GM03348 (cell line): ENCODE results near the gene INTS15.
"Not testable (repeated sequence)": the region's sequence is repeated elsewhere in the genome, so short reads cannot be mapped to it uniquely, and the experiment has no call there.

ENCODE experiments used
- DNase-seq: peaks from one replicate; pipeline ENCODE4 v3.0.0; 2012; ENCODE audit warnings: low spot score

Gene INTS15

DNA sequence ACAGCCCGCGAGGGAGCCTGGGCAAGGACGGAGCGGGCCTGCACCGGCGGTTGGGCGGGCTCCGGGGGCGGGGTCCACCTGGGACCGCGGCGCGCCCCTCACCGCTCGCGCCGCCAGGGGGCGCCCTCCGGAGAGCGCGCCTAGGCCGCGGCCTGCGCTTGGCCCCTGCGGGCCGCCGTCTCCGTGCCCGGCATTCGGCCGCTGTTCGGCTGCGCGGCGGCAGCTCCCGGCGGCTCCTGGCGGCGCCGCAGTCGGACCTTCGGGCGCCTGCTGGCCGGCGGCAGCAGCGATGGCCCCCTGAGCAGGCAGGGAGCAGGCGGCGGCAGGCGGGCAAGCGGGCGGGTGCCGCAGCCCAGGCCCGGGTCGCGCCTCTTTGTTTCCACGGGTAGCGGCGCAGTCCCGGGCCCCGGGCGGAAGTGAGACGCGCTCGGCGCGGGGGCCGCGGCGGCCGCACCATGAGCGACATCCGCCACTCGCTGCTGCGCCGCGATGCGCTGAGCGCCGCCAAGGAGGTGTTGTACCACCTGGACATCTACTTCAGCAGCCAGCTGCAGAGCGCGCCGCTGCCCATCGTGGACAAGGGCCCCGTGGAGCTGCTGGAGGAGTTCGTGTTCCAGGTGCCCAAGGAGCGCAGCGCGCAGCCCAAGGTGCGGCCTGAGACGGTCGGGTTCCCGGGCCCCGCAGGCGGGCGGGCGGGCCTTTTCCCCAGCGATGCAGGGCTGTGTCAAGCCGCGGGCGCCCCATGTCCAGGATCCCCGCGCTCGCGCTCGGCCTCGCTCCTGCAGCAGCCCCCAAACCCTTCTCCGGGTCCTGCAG lies at the start of gene INTS15:
INTS15 (plus strand) TSS at position 193 of the 816 bp plus-strand sequence; CDS start at position 456, 263 bp downstream.
- peak; percentile 97 for DNase-seq

DNA sequence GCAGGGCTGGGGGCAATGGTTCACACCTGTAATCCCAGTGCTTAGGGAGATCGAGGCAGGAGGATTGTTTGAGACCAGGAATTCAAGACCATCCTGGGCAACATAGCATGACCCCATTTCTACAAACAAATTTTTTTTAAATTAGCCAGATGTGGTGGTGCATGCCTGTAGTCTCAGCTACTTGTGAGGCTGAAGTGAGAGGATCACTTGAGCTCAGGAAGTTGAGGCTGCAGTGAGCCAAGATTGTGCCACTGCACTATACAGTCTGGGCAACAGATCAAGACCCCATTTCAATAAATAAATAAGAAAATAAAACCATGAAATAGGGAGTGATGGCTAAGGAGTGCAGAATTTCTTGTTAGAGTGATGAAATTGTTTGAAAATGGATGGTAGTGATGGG lies 47.5 kb upstream of the INTS15 start:
- DNase-seq: no peak

DNA sequence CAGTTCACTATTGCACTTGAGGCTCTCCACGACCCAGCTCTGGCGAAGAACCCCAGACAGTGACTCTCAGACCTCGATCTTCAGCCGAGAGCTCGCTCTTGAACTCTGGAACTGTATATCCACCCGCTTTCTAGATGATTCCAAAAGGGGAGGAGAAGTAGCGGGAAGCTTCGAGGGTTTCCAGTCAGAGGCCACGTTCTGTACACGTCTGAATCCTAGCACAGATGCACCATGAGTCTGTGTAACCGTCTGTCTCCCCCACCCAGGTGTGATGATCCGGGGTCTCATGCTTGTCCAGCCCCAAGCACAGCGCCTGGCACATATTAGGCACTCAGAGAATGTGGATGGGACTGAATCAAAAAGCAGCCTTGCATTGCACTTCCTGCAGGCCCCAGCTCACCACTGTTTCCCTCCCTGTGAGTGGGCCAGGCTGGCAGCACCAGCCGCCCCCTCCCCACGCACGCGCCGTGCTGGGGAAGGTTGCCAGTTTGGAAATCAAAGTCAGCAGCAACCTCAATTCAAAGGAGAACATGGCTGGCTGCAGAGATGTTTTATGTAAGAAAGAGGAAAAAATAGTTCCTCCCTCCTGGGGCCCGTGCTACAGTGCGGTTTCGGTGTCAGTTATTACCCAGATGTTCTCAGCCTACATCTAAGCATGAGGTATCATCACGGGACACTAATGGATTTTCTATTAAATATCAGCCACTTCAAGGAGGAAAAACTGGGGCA lies 44.3 kb upstream of the INTS15 start:
- DNase-seq: peak; percentile 15

DNA sequence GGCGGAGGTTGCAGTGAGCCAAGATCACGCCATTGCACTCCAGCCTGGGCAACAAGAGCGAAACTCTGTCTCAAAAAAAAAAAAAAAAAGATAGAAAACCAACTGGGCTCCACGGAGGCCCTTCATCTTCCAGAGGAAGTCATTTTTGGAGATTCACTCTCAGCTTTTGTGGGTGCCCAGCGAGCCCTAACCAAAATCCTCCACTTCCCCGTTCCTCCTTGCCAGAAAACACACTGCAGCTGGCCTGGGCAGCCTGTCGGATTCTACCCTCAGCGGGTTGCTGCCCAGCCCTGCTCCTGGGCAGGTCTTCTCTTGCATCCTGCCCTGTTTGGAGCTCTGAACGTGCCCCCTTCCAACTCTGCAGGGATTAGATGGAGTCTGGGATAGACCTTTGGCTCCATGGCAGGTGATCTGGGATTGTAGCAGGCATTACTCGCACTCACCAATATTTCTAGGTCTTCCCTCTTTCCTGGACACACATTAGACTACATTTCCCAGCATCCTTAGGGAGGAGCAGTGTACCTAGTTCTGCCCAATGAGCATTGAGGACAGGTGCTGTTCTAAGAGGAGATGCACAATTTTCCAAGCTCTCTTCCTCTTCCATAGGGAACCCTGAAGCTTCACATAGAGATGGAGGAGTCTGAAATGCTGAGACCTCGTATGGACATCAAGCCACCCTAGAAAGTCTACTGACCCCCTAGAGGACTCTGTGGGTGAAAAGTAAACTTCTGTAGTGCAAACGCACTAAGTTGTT lies 43.1 kb upstream of the INTS15 start:
- DNase-seq: no peak

DNA sequence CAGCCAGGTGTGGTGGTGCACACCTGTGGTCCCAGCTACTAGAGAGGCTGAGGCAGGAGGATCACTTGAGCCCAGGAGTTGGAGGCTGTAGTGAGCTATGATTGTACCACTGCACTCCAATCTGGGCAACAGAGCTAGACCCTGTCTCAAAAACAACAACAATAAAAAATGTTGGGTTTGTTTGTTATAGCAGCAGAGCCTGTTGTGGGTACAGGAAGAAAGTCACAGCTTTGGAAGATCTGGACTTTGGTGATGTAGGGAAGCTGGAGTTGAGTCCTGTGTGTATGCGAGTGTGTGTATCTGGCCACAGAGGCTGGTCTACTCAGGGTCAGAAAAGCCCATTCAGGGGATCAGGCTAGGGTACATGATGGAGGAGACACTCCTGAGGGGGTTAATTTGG lies 42.4 kb upstream of the INTS15 start:
- no peak for DNase-seq

DNA sequence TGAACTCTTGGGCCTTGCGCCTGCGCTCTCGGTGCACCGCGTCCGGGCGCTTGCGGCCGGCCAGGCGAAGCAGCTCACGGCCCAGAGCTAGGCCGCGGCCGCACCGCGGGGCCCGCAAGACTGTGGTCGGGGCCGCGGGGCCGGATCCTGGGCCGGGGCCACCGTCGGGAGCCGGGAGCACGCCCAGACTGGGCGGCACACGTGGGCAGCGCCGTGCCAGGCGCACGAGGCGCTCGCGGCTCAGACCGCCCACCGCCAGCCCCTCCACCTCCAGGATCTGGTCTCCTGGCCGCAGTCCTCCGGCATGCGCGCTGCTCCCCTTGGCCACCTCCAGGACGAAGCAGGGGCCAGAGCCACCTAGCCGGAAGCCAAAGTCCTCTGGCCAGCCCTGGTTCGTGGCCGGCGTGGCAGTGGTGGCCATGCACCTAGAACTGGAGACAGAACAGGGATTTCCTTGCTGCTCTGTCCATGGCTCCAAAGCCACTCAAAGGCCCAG lies 38.8 kb upstream of the INTS15 start, which contains the start of gene GRID2IP:
GRID2IP (minus strand) TSS at position 446 of the 496 bp plus-strand sequence; CDS start at position 421, 25 bp downstream.
- no peak for DNase-seq

DNA sequence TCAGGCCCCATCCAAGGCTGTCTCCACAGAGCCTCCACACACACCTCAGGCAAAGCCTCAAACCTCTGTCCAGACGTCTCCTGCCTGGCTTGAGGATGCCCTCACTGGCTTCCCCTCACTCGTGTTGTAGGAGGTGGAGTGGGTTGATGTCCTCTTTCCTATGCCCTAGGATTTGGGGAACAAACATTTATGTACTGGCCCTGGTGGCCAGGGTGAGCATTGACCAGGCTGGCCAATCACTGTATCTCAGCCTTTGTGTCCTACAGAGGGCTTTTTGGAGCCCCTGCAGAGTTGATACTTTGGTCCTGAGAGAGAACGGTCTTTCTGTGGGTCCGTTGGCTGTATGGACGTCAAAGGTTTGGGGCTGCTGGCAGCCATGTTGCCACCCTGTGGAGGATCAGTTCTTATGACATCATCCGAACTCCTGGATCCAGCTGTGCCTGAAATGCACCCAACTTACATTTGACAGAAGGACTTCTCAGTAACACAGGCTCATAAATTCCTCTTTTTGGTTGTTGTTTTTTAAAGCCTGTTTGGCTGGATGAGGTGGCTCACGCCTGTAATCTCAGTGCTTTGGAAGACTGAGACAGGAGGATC lies 36.3 kb upstream of the INTS15 start:
- peak; percentile 7 for DNase-seq

DNA sequence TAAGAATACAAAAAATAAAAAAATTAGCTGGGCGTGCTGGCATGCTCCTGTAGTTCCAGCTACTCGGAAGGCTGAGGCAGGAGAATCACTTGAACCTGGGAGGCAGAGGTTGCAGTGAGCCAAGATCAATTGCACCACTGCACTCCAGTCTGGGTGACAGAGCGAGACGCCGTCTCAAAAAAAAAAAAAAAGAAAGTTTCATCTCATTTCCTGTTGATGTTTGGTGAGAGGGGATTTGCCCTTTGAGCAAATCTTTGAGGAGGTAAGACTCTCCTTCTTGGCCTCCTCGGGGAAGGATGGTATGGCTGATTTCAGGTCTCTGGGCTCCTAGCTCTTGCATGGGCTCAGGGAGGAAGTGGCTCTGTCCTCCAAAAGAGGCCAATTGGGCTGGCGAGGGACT lies 35.0 kb upstream of the INTS15 start:
- no peak for DNase-seq

DNA sequence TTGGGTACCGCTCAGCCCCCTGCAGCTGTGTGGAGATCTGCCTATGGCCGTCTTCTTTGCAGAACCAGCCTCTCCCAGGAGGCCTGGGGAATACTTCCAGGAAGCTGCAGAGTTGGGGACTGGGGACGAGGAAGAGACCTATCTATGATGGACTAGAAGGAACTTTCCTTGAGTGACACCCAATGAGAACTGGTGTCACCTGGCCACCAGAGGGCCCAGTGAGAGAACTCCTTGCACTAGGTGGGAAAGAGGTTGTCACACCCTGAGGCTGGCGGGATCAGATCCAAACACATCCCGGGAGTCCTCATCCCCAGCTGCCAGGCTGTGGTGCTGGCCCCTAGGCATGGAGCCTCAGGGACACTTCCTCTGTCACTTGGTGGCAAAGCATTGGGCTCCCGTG lies 33.6 kb upstream of the INTS15 start:
- no peak for DNase-seq

DNA sequence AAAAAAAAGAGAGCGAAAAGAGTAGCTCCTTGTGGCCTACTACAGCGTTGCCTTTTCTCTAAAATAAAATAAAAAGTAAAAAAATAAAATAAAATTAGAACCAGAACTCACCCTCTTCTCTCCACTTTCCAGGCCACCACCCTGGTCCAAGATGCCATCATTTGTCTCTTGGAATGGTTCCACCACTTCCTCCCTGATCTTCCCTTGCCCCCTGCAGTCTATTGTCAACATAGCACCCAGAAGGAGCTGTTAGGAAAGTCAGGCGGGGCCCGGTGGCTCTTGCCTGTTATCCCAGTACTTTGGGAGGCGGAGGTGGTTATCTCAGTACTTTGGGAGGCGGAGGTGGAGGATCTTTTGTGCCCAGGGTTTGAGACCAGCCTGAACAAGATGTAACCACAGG lies 31.0 kb upstream of the INTS15 start:
- DNase-seq: peak; percentile 72

DNA sequence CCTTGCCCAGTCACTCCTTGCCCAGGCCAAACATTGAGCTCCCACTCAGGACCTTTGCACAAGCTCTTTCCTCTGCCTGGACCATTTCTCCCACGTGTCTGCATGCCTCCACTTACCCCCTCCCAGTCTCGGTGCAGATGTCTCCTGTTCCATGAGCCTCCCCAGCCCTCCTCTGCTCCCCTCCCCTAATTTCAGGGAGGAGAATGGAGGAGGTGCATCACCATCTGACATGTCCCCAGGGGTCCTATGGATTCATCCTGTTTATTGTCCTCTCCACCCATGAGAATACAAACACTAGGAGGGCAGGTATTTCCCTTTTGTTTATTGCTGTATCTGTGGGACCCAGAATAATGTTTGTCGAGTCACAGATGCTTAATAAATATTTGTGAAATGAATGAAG lies 29.9 kb upstream of the INTS15 start:
- no peak for DNase-seq

DNA sequence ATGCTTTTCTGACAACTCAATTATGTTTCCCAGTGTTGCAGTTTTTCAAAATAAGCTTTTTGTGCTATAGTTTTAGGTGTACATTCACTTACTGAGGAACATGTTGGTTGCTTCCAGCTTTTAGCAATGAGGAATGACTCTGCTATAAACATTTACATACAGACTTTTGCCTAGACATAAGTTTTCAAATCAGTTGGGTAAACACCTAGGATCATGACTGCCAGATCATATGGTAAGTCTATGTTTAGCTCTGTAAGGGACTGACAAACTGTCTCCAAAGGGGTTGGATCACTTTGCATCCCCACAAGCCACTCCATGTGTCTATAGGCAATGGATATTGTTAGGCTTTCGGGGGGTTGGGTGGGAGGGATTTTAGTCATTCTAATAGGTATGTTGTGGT lies 27.7 kb upstream of the INTS15 start:
- no peak for DNase-seq

DNA sequence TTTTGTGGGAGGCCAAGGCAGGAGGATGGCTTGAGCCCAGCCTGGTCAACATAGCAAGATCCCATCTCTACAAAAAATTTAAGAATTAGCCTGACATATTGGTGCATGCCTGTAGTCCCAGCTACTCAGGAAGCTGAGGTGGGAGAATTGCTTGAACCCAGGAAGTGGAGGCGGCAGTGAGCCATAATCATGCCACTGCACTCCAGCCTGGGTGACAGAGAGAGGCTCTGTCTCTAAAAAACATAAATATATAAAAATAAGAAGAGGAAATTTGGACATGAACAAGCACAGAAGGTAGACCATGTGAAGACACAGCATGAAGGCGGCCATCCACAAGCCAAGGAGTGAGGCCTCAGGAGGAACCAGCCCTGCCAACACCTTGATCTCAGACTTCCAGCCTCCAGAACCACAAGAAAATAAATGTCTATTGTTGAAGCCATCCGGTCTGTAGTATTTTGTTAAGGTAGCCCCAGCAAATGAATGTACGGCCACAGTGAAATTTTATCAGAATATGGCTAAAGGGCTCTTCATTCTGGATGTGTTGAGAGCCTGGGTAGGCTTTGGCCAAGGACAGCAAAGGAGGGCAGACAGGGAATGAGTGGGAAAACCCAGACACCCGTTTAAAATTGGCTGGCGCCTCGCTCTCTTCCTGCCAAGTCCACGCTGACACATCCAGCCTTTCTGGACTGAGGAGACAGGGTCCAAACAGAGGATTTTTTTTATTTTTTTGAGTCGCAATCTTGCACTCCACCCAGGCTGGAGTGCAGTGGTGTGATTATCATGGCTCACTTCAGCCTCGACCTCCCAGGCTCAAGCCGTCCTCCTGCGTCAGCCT lies 25.7 kb upstream of the INTS15 start:
- DNase-seq: peak; percentile 62

DNA sequence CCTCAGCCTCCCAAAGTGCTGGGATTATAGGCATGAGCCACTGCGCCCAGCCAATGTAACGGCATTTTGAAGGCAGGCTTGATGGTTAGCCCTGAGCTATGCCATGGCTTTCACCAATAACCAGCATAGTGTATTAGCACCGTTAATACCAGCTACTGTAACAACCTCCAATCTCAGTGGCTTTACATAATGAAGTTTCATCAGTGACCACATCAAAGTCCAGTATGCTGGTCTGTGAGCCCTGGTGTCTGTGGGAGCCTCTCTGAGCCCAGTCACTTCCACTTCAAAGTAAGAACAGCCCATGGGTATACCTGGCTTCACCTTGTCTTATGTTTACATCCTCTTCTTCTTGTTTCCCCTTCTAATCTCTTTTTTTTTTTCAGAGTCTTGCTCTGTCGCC lies 24.2 kb upstream of the INTS15 start:
- no peak for DNase-seq

DNA sequence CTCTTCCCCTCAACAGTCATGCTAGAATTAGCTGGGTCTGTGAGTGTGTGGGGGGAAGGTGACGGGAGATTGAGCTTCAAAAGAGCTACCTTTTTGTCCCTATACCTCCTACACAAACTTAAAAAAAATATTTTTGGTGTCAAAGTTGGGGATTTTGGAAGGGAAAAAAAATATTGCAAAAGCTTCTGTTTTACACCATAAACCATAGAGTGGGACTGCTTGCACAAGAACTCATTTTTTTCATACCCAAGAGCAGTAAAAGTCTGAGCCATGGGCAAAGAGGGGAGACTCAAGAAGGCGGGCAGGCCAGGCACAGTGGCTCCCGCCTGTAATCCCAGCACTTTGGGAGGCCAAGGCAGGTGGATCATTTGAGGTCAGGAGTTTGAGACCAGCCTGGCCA lies 21.9 kb upstream of the INTS15 start:
- DNase-seq: no peak

DNA sequence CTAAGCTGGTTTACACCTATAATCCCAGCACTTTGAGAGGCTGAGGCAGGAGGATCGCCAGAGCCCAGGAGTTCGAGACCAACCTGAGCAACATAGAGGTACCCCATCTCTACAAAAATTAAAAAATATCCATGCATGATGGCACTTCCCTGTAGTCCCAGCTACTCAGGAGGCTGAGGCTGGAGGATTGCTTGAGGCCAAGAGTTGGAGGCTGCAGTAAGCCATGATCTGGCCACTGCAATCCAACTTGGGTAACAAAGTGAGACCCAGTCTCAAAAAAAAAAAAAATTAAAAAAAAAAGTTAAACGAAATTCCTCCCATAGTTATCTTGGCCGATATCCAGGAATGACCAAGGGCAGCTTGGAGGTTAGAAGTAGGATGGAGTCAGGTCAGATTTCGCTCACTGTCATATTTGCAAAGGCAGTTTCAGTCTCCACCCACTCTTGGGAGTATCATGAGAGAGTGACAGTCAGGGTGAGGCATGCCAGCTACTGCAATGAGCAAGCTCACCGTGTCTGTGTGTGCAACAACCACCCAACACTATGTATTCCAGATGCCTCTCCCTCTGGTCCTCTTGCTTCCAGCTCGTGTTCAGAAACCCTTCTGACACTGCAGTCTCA lies 18.6 kb upstream of the INTS15 start:
- DNase-seq: no peak

DNA sequence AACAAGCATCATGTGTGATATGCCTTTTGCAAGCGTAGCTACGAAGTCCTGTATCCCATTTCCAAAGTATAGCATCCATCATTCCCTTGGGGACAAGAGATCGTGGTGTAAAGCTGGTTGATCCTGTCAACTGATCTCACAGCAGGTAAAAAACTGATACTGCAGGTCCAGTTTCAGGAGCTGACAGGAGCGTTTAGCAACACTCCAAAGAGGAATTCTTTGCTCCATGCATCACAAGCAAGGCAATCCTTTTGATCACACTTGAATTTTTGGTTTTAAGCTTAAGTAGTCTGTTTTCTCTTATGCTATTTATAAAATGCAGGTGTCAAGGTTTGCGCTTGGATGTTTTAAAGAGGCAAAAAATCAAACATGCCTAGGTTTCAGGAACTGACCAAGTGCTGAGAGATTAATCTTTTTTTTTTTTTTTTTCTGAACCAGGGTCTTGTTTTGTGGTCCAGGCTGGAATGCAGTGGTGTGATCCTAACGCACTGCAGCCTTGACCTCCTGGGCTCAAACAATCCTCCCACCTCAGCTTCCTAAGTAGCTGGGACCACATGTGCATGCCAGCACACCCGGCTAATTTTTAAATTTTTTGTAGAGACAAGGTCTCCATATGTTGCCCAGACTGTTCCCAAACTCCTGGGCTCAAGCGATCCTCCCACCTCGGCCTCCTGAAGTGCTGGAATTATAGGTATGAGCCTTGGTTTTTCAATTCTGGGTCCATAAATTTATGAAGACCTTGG lies 14.4 kb upstream of the INTS15 start:
- DNase-seq: no peak

DNA sequence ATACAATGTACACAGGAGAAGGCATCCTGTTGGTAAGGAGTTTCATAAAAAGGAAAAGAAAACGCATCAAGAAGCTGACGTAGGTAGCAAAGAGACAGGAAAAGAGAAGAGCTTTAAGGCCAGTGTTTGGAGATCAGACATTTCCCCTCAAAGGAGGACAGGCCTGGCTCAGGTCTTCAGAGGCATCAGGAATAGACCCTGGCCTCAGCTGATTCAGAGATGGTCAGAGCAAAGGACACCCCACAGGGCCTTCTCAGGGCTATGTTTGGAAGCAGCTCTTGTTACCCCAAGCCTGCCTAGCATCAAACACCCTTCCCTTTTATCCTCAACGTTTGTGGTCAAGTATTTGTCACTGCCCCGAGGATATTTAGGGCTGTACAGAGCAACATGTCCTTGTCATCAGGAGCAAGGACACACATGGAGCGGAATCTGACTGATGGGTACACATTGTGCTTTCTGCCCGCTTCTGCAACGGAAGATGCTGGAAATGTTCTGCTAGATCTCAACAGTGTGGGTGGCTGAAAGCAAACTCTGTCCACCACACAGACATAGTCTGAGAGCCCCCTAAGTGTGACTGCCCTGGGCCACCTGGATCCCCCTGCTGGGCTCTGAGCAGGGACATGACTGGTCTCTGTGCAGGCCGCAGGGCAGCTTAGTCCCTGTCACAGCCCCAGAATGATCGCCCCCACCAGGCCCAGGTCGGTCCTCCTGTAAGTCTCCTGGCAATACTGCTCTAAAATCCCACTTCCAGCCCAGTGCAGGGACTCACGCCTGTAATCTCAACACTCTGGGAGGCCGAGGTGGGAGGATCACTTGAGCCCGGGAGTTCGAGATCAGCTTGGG lies 13.6 kb upstream of the INTS15 start:
- no peak for DNase-seq

DNA sequence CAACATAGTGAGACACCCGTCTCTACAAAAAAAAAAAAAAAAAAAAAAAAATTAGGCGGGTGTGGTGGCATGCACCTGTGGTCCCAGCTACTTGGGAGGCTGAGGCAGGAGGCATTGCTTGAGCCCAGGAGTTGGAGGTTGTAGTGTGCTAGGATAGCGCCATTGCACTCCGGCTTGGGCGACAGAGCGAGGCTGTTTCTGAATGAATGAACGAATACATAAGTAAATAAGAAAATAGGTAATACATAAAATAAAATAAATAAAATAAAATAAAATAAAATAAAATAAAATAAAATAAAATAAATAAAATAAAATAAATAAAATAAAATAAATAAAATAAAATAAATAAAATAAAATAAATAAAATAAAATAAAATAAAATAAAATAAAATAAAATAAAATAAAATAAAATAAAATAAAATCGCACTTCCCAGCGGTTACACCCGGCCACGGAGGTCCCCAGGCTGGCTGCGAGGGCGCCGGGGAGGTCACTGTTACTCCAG lies 12.9 kb upstream of the INTS15 start:
- not testable (repeated sequence) for DNase-seq
